GM12891 (cell line): ENCODE results near the gene MYO7A.

Experiments used
- PAX5 ChIP-seq: IDR thresholded peaks from 2 replicates; pipeline ENCODE4 v1.6.1; 2011; ENCODE audit warnings: low read length, moderate library complexity, mild to moderate bottlenecking; ENCODE audit not compliant: insufficient read depth, severe bottlenecking
- POLR2A ChIP-seq: IDR thresholded peaks from 2 replicates; pipeline ENCODE4 v1.6.1; 2011; ENCODE audit warnings: low read depth, low read length, control low read depth
- POLR2AphosphoS5 ChIP-seq: IDR thresholded peaks from 2 replicates; pipeline ENCODE4 v1.6.1; 2011; ENCODE audit warnings: low read depth, low read length, control low read depth
- POU2F2 ChIP-seq: IDR thresholded peaks from 2 replicates; pipeline ENCODE4 v1.6.1; 2011; ENCODE audit warnings: low read depth, mild to moderate bottlenecking, control low read depth, low read length, moderate library complexity
- SPI1 ChIP-seq: IDR thresholded peaks from 2 replicates; pipeline ENCODE4 v1.6.1; 2011; ENCODE audit warnings: low read depth, low read length, control low read depth
- TAF1 ChIP-seq: IDR thresholded peaks from 2 replicates; pipeline ENCODE4 v1.6.1; 2011; ENCODE audit warnings: low read depth, low read length, control low read depth

DNA sequence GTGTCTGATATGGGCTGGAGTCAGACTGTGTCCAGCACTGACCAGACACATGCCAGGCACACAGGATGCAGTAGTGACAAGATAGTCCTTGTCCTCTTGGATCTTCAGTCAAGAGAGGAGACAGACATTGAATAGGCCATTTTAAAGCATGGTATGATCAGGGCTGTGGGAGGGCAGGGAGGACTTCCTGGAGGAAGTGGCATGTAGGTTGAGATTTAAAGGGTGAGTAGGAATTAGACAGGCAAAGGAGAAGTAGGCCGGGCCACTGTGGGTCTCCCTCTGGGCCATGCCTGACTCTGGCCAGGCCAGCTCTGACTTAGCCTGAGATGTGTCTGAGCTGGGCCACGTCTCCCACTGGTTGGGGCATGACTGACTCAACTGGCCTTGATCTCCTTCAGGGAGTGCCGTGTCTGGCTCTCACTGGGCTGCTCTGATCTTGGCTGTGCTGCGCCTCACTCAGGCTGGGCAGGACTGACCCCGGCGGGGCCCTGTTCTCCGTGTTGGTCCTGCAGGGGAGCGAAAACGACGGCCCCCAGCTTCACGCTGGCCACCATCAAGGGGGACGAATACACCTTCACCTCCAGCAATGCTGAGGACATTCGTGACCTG lies 71.2 kb downstream of the MYO7A start:
- TF ChIP-seq POLR2AphosphoS5 (no peak), POLR2A (no peak), TAF1 (no peak), POU2F2 (no peak), SPI1 (no peak), PAX5 (no peak)
